RCC 7860 (cell line): ENCODE data around the gene FRK.
"Not testable (repeated sequence)": the region's sequence is repeated elsewhere in the genome, so short reads cannot be mapped to it uniquely, and the experiment has no call there.

Source experiments
- DNase-seq: peaks from one replicate; pipeline ENCODE4 v3.0.0-alpha.2; 2015; ENCODE audit warnings: low spot score
- FAIRE-seq: peaks from 2 replicates; lab custom pipeline; 2012; peaks lifted over from hg19 to GRCh38; lab: Jason Lieb, UNC

Gene FRK

GRCh38 chr6:115954740-115955139 lies 106.0 kb downstream of the FRK start:
- no peak for DNase-seq
- no peak for FAIRE-seq

DNA sequence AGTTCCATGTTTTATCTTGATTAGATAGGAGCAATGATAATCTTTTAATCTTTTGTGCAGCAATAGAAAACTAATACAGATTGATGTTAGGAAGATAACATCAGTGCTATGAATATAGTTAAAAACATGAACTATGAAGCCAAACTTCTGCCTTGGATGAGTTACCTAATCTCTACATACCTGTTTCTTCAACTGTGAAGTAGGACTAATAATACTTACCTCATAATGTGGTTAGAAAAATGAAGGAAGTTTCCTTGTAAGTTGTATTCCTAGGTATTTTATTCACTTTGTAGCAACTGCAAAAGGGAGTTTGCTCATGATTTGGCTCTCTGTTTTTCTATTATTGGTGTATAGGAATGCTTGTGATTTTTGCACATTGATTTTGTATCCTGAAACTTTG lies 111.9 kb downstream of the FRK start:
- peak; percentile 27 for FAIRE-seq
- DNase-seq: no peak

GRCh38 chr6:115947966-115948541 lies 112.6 kb downstream of the FRK start:
- FAIRE-seq (no peak), DNase-seq (no peak)

DNA sequence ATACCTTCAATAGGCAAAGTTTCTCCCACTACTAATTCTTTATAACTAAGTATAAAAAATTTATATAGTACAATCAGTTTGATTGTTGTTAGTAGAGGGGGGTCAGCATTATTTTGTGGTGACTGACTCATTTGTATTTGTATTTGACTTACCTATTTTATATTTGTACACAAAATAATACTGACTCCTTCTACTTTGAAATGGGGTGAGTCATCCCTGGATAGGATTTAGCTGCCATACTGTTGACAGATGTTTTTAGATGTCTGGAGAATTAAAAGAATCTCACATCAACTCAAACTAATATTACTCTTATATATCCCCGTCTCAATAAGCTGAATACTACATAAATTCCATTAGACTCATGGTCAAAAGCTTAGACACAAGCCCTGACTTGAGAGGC lies 114.9 kb downstream of the FRK start:
- FAIRE-seq (no peak), DNase-seq (no peak)

GRCh38 chr6:115945306-115945705 lies 115.4 kb downstream of the FRK start:
- FAIRE-seq: no peak

GRCh38 chr6:115944829-115945228 lies 115.9 kb downstream of the FRK start:
- FAIRE-seq, DNase-seq: not testable (repeated sequence)

More at GRCh38 chr6:115945306-115945705, 115.4 kb downstream of the FRK start:
- DNase-seq: no peak

- not testable (repeated sequence) for DNase-seq, FAIRE-seq
Observed at GRCh38 chr6:115937502-115937901, 123.2 kb downstream of the FRK start.

GRCh38 chr6:115935361-115935760 lies 125.3 kb downstream of the FRK start:
- no peak for DNase-seq
- no peak for FAIRE-seq

DNA sequence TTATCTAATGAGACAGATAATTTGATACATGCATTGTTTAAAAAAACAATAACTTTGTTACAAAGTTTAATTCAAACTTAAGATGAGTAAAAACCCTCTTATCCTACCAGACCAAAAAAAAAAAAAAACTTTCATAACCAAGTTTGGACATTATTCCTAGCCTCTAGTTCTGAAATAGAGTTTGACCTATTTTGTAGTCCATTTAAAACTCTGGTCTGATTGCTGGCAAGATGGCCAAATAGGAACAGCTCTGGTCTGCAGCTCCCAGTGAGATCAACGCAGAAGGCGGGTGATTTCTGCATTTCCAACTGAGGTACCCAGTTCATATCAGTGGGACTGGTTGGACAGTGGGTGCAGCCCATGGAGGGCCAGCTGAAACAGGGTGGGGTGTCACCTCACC lies 125.9 kb downstream of the FRK start:
- DNase-seq (no peak), FAIRE-seq (no peak)

DNA sequence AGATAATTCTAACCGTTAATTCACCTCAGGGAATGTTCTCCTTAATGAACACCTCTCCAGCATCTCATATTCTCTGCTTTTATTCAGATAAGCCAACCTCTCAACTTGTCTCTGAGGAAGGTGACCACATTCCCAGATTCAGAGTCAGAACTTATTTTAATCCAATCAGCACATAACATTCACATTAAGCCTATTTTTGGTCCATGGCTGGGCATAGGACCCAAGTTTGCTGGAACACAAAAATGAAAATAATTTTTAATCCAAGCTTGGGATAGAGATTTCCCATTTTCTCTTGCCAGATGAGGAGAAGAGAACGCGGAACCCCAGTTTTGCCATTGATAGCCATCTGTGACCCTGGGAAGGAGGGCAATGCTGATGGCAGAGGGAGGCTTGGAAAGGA lies 126.5 kb downstream of the FRK start:
- FAIRE-seq (no peak), DNase-seq (no peak)

DNA sequence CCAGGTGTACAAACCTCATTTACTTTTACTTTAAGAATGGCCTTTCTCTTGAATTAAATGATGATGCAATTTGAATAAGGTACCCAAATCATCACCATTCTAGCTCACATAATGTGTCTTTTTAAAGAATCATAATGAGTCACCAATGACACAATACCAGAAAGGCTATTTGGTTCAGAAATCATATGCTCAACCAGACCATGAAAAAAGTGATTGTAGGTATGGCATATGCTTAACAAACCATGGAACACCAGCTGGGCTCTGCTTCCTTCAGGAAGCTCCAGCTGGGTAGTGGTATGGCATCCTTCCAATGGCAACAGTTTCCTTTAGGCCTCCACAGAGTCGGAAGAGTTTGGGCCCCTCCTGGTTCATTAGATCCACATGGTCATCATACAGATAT lies 128.2 kb downstream of the FRK start:
- DNase-seq (peak; percentile 86), FAIRE-seq (peak; percentile 88)

DNA sequence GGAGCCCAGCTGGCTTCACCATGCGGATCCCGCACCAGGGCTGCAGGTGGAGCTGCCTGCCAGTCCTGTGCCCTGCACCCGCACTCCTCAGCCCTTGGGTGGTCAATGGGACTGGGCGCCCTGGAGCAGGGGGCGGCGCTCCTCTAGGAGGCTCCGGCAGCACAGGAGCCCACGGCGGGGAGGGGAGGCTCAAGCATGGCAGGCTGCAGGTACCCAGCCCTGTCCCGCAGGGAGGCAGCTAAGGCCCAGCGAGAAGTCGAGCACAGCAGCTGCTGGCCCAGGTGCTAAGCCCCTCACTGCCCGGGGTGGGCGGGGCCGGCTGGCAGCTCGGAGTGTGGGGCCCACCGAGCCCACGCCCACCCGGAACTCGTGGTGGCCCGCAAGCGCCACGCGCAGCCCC lies 132.7 kb downstream of the FRK start:
- not testable (repeated sequence) for DNase-seq, FAIRE-seq

- no peak for DNase-seq
- FAIRE-seq: no peak
Observed at GRCh38 chr6:115922971-115923370, 137.7 kb downstream of the FRK start.

GRCh38 chr6:115914098-115914497 lies 146.6 kb downstream of the FRK start:
- DNase-seq (no peak), FAIRE-seq (no peak)

DNA sequence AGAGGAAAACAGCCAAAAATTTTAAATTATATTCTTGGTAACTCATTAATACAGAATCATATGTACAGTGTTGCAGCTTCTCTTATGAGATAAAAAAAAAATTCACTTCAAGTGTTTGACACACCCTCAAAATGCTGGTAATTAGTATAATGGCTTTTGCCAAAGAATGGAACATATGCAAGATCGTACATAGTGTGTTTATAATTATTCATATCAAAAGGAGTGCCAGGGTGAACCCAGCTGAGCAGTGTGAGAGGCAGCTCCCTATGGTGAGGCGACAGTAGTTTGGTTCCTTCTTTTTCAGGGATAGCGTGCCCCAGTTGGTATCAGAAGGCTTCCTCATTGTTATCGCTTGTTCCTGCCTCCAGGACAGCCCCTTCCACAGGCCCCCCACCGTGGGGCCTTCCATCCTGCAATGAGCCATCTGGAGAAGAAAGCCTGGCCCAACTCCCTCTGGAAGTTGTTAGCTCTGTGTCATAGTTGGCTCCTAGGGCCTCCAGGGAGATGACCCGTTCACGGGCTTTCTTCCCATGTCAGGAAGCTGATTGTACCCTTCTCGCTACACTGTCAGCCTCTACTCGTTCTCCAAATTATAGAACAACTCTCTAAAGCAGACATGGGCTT lies 150.7 kb downstream of the FRK start:
- FAIRE-seq: no peak

GRCh38 chr6:115908906-115909559 lies 151.7 kb downstream of the FRK start:
- DNase-seq (no peak), FAIRE-seq (no peak)

More for the DNA sequence above, 150.7 kb downstream of the FRK start:
- DNase-seq: no peak

DNA sequence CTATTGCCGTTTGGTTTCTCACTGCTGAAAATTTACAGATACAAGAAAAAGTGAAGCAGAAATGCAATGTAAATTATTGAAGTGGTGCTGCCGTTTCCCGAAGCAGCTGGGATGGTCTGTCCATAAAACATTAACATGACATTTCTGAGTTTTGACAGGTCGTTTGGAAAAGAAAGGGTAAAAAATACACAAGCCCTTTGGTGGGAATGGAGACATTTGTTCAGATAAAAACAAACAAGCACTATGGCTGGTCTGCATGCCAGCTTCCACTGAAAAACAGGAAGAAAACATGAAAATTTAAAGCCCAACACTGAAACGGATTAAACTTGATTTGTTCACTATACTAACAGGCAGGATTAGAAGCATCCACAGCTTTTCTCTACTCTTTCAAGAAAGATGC lies 155.2 kb downstream of the FRK start:
- DNase-seq (no peak), FAIRE-seq (no peak)

DNA sequence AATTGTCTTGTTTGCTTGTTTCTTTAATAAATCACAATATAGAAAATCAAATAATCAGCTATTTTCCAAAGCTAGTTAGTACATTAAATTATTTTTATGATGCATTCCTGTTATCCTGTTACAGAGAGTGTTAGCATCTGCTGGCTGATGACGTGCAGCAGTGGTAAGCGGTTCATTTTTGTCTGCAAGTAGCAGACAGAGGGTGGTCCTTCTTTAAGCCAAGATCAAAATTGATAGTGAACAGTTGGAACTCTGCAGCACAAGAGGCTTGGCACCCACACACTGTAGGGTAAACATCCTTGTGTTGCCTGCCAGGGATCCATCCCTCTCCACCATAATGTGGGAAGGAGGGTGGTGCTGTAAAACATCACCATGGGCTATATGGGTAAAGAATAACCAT lies 158.3 kb downstream of the FRK start:
- FAIRE-seq (no peak), DNase-seq (no peak)

DNA sequence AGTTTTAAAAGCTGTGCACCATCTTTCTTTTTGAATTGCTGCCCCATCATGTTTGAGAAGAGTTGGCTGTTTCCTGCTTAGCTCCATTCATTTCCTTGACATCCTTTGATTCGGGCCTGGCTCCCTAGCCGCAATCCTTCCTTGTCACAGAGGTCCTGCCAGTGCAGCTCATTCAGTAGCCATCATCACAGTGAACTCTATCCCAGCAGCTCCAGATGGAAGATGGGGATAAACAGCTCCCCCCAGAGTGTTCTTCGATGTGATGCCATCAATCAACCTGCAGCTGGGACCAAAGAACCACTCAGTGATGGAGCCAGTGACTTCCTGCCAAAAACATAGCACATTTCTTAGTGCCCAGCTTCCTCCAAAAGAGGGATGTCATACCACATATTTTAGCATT lies 158.8 kb downstream of the FRK start:
- DNase-seq: no peak
- FAIRE-seq: no peak

GRCh38 chr6:115899730-115900282 lies 160.9 kb downstream of the FRK start:
- no peak for FAIRE-seq
- DNase-seq: no peak

DNA sequence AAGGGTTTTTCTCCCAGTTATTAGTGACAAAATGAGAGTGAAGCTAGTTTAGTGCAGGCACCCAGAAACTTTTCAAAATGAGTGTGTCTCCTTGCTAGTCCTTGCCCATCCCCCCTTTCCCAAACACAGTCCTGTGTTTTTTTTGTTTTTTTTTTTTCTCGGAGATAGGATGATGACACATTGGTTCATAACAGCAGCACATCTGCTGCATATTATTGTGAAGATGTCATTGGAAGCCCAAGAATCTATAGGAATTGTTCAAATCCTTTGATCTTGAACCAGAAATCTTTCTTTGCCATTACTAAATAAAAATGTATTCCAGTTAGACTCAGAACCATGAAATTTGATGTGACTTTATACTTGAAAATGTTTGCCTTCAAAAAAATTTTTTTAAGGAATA lies 162.4 kb downstream of the FRK start:
- DNase-seq: no peak
- no peak for FAIRE-seq

- FAIRE-seq (peak; percentile 76), DNase-seq (no peak)
Observed at GRCh38 chr6:115896538-115897129, 164.1 kb downstream of the FRK start.
